NCI-H146 (cell line): ENCODE results near the gene RASGEF1B.

Experiments
- DNase-seq: peaks from one replicate; lab custom pipeline; 2025; lab: John Stamatoyannopoulos, UW

The RASGEF1B gene

DNA sequence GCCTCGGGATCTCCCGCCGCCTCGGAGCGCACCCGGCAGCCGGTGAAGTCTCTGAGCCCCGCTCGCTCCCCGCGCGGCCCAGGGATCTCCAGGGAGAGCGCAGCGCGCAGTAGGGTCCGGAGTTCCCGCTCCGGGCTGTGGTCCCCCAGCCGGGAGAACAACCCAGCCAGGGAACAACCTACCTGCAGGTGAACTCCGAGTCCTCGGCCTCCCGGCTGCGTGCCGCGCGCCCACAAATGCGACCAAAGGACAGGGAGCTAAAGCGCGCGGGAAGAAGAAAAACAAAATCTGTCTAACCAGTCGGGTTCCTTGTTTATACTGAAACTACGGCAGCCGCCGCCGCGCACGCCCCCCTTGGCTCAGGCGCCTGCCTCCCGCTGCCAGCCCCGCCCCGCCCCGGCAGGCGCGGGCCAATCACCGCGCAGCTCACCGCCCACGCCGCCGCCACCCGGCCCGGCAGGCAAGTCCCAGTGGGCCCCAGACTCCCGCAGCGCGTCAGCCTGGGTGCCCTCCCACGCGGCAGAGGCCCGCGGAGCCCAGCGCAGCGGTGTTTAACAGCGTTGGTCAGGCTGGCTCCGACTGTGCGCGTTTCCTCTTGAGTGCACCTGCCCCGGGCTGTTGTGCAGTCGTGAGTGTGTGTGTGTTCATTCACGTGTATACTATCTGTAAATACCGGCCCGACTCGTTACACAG lies at the start of gene RASGEF1B:
Gene RASGEF1B, minus strand, starts transcription at position 320 of the 693 bp plus-strand sequence. CDS start 12,399 bp downstream, outside the sequence.
- peak; percentile 96 for DNase-seq

DNA sequence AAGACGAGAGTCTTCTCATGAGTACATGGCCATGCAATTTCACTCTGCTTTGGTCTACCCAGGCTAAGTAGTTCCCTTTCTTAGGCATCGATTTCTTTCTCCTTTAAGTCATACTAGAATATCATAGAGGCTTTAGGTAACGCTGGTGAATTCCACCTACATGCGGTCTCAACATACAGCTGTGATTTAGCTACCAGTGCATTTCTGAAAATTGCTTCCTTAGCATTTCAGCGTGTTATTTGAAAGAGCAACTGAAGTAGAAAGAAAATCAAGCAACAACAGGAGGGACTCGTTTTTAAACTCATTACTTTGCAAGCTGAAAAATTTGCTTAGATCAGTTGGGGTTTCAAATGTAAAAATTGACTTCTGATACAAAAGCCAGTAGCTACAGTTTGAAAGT lies 48.1 kb upstream of the RASGEF1B start:
- DNase-seq: no peak

- no peak for DNase-seq
These were observed 47.7 kb upstream of the RASGEF1B start for GRCh38 chr4:81519427-81519773.

DNA sequence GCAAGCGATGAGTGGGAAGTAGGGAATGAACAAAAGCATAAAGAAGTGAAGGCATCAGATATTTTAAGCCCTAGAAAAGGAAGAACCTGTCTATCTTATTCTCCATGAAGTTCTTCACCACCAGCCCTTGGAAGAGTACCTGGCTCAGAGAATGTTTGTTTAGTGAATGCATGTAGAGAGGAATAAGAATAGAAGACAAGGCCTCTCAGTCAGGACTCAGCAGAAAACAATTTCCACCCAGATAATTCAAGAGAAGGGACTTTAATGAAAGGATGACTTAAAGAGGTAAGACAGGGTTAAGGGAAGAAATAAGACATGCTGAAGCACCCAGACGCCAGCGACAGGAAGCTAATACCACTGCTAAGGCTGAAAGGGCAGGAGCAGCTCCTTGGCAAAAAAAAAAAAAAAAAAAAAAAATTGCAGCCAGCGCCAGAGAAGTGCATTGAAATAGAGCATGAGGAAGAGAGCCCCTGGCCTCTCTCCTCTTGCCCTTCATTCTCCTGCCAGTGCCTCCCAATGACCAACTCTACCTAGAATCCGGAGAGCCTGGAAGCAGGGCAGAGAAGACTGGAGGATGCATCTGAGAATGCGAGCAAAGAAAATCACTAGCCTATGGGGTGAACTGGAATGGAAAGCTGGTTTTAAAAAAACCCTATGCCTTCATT lies 47.2 kb upstream of the RASGEF1B start:
- no peak for DNase-seq

DNA sequence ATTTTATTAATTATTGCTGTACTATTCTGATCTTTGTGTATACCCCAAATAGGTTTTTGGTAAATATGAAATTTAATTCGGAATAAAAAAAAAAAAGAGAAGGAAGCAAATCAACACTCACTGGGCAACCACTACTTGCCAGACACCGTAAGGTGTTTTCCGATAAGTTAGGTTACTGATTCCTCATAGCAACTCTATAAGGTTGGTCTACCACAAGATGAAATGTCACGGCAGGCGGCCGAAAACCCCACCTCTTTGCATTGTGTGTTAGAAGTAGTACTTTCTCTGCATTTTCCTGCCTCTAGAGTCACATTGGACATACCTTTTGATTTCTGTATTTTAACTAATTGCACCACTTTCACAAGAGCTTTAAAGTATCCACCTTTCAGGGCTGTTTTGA lies 44.5 kb upstream of the RASGEF1B start:
- no peak for DNase-seq

GRCh38 chr4:81512757-81513501 lies 41.2 kb upstream of the RASGEF1B start:
- peak; percentile 25 for DNase-seq

DNA sequence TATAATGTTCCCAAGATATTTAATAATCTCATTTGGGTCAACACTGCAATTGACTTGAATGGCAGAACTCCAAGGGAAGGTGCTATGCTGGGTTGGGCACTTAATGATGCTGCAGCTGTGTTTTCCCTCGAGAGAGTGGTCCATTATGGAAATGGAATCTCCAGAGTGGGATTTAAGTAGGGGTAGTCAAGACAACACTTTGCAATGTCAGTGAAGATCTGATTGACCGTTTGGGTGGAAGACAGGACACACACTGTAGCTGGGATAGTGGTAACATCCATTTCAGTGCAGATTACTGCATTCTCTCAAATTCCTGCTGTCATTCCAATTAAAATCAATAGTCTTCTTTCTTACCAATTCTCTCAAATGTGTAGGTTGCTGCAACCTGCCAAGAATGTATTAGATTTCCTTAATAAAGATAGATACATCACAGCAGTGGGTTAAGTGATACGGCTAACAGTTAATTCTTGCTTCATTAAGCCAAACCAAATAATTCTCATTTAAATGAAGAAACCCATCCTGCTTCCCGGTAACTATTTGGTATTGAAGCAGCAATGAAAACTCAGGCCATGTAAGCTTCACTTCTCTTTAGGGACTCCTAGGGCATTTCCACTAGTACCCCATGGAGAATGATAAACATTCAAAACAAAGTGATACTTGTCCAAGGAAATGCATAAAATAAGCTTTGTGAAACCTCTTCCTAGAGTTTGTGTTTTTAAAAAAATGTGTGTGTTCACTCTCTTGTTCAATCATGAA lies 40.5 kb upstream of the RASGEF1B start:
- no peak for DNase-seq

GRCh38 chr4:81510643-81511178 lies 39.0 kb upstream of the RASGEF1B start:
- DNase-seq: no peak

GRCh38 chr4:81509822-81510221 lies 38.1 kb upstream of the RASGEF1B start:
- DNase-seq: no peak

DNA sequence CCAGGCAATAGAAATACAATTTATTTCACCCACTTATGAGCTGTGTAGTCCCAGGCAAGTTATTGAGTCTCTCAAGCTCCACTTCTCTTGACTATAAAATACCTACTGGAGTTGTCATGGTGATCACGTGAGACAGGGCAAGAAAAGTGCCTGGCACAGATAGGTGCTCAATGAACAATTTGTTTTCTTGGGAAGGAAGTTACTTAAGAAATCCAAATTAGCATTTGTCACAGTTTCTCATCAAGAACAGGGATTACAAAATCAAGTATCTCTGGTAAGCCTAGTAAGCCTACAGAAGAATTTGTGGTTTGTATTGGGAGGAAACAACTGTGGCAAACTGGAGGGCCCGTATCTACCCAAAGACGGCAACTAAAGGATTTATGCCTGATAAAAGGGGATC lies 37.5 kb upstream of the RASGEF1B start:
- no peak for DNase-seq

DNA sequence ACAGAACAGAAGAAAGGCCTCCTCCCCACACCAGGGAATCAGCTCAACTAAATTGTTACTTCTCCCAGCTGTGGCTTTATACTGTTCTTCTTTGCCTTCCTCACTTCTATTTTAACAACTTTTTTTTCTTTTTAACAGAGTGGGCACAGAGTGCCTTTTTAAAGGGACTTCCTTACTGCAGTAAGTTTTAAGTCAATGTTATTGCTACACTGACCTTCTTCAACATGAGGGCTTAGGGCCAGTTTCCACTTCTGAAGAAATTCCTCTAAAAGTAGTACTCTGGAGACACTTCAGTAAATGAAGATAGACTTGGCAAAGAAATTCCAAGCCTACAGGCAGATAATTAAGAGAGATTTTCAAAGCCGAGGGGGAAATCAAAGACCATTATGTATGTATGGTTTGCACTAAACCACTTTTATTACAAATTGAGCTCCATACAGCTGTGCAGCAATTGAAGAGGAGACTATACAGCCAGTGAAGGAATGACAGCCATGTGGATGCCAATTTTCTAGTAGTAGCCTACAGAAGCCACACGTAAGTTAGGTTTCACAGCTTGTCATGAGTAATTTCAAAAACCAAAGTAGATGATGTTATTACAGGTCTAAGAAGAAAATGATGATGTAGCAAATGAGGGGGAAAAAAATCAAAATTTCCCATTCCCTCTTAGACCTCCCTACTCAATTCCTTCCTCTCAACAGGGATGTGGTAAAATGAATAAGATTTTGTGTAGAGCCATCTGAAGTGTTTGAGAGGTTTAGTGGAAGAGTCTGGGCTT lies 36.9 kb upstream of the RASGEF1B start:
- no peak for DNase-seq

DNA sequence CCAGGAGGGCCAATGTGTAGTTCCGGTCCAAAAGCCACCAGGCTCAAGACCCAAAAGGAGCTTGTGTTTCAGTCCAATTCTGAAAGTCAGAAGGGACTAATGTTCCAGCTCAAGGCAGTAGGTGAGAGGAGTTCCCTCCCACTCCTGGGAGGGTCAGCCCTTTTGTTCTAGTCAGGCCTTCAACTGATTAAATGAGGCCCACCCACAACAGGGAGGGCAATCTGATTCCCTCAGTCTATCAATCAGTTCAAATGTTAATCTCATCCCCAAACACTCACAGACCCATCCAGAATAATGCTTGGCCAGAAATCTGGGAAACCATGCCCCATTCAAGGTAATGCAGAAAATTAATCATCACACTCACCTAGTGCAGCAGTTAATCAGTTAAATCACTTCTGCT lies 35.8 kb upstream of the RASGEF1B start:
- no peak for DNase-seq

DNA sequence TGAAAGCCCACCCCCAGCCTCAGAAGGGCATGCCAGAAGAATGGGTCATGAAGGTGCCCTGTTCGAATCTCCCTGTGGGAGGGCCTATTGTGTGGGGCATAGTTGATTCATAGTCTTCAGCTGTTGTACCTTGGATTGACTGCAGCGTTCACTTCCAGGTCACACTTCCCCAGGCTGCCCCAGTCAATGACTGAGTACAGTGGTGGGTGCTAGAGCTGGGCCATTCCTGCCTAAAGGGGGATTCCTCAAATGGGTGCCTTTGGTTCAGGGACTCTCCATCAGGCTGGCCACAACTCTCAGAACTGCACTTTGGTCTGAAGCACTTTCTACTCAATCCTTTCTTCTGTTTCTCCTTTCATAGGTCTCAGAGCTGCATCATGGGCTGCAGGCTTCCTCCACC lies 35.0 kb upstream of the RASGEF1B start:
- DNase-seq: no peak

GRCh38 chr4:81505726-81506125 lies 34.0 kb upstream of the RASGEF1B start:
- no peak for DNase-seq

GRCh38 chr4:81505004-81505598 lies 33.4 kb upstream of the RASGEF1B start:
- DNase-seq: no peak

DNA sequence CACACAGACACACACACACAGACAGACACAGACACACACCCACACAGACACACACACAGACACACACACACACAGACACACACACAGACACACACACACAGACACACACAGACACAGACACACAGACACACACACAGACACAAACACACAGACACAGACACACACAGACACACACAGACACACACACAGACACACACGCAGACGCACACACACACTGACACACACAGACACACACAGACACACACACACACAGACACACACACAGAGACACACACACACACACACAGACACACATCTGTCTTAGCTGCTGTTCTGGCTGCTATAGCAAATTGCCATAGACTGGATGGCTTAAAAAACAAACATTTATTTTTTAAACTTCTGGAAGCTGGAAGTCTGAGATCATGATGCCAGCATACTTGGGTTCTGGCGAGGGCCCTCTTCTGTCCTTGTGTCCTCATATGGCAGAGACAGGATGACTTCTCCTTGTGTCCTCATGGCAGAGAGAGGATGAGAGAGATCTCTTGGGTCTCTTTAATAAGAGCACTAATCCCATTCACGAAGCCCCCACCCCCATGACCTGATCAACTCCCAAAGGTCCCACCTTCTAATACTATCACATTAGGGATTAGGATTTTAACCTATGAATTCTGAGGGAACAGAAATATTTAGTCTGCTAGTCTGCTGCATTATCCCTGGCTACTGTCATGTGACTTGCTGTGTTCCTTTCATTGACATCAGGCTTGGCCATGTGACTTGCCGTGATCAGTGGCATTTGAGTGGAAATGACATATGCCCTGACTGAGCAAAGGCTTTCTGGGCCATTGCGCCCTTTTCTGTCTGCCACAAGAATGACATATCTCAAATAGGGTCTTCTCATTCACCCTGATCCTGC lies 32.7 kb upstream of the RASGEF1B start:
- DNase-seq: no peak

GRCh38 chr4:81503586-81503985 lies 31.9 kb upstream of the RASGEF1B start:
- no peak for DNase-seq

DNA sequence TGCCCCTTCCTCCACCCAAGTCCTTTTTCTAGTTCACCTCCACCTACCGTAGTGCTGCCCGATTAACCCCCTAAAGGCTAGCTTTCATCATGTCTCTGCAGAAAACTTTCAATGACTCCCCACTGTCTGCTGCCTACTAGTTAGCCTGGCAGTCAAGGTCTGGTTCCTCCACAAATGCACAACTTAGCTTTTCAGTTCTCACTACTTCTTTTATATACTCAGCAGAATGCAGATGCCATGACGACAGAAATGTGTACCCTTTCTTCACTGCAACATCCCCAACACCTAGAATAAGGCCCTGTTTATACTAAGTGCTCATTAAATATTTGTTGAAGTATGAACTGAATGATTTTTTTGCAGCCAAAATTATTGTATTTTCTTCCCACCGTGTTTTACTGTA lies 30.9 kb upstream of the RASGEF1B start:
- no peak for DNase-seq

- DNase-seq: peak; percentile 29
These were observed 28.1 kb upstream of the RASGEF1B start for GRCh38 chr4:81499840-81500239.

DNA sequence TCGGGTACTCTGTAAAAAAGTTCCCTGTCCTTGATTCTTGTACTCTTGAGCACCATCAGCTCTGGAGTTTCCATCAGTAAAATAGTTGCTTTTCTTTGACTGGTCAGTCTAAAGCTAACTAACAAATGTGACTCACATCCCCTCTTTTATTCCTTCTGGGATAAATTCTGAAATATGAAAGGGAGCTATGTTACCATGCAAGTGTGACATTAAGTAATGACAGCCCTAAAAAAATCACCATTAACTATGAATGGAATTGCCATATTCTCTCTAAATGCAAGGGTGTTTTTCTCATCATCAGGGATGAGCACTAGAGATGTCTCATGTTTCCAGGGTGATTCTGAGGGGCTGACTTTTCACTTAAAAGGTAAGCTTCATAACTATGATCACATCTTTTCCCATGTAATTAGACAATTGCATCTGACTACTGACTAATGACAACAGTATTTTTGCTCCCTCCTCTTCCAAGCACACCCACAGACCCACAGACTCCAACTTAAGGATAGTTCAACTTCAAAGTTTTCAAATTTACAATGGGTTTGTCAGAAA lies 26.9 kb upstream of the RASGEF1B start:
- DNase-seq: no peak
